Islet precursor cell (in vitro differentiated cells): Measurements from ENCODE around the gene HOXD4.
A peak's percentile ranks its signal among the peaks of the same experiment; 100 is the strongest.

Experiments
- DNase-seq: peaks from one replicate; pipeline ENCODE4 v3.0.0-alpha.2; 2018

HOXD4 gene

DNA sequence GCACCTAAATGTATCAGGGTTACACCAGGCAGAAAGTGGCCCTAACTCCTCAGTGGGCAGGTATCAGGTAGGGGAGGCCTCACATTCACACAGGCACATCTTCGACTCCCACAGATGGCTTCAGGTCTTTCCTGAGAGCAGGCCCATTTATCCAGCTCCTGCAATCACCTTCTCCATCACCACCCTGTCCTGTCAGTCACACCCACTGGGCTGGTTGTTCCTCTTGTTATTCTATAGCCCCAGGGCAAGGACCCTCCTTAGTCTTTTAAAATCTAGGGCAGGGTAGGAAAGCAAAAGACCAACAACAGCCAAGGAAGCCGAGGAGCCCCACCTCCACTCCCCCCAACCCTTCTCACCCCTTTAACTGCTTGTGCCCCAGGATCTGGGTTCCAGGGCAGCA lies 9.1 kb upstream of the HOXD4 start:
- no peak for DNase-seq

DNA sequence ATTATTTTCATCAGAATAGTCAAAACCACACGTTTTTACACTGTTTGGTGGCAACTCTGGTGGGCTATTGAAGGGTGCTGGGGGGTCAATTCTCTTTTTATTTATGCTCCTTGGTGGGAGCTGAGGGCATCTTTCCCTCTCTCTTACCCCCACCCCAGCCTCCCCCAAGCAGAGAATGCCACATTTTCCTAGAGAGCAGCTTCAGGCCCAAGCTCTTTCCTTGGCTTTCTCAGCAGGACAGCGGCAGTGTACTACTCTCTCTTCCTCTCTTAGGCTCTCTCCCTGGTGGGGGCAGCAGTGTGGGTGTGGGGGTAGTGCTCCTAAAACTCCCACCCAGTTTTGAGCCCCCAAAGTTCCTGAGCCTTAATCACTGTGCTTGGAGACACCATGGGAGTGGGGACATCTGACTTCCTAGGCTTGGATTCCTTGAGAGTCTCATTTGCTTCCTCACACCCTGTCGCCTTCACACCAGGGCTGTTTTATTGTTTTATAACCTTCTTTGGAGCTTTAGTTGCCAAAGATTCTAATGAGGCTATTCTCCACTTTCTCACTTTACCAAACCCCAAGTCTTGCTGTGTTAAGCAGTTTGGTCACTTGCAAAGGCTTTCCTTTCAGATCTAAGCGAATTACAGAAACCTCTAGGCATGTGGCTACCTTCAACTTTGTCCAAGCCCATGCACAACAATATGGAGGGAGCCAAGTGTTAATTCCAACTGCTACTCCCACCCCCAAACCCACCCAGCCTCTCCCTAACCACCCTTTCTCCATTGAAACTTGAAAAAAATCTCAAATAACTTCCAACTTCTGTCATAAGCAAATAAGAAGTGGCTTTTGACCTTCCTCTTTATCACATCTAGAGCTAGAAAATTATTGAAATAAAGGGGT lies 6.0 kb upstream of the HOXD4 start:
- DNase-seq: no peak

GRCh38 chr2:176146101-176146500 lies 5.2 kb upstream of the HOXD4 start:
- DNase-seq: no peak

- no peak for DNase-seq
Measured at GRCh38 chr2:176146645-176147044, 4.7 kb upstream of the HOXD4 start.

GRCh38 chr2:176147210-176147799 lies 4.0 kb upstream of the HOXD4 start:
- no peak for DNase-seq

- no peak for DNase-seq
Measured at GRCh38 chr2:176147800-176148496, 3.4 kb upstream of the HOXD4 start.

- DNase-seq: no peak
Measured at GRCh38 chr2:176148751-176149421, 2.5 kb upstream of the HOXD4 start.

GRCh38 chr2:176149481-176149938 lies 1.8 kb upstream of the HOXD4 start:
- DNase-seq: peak; percentile 57

GRCh38 chr2:176149939-176150583 lies 1.3 kb upstream of the HOXD4 start:
- DNase-seq: no peak

- DNase-seq: no peak
Measured at GRCh38 chr2:176150584-176151441, 537 bp upstream of the HOXD4 start.

- no peak for DNase-seq
Measured at GRCh38 chr2:176152350-176153181, 1.2 kb downstream of the HOXD4 start.

- DNase-seq: no peak
Measured at GRCh38 chr2:176154576-176155252, 3.4 kb downstream of the HOXD4 start.

DNA sequence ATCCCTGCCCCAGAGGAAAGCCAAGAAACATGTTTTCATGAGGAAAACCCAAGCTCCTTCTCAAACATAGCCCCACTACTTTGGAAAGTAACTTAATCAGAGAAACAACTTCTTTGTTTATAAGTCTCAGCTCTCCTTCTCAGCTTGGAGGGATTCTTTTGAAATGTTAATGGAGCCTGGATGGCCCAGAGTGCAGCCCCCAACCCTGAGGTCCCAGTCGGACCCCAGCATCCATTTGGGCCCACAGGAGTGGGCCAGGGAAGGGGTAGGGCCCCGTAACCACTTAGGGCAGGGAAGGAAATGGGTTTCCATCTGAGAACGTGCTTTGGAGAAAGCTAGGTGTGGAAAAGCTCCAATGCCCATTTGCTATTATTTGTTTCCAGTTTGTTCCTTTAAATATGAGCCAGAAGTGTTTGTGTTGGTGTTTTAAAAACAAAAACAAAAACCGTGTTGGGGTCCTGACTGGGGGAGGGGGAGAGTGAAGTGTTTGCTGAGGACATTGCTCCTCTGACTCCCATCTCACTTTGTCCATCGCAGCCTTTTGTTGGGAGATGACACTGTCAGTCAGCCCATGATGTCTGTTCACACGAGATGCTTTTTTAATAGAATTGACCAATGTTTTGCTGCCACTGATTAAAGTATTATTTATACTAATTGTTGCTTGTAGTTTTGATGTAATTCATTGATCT lies 4.2 kb downstream of the HOXD4 start:
- DNase-seq: no peak

GRCh38 chr2:176156301-176156806 lies 5.0 kb downstream of the HOXD4 start:
- DNase-seq: peak; percentile 37

DNA sequence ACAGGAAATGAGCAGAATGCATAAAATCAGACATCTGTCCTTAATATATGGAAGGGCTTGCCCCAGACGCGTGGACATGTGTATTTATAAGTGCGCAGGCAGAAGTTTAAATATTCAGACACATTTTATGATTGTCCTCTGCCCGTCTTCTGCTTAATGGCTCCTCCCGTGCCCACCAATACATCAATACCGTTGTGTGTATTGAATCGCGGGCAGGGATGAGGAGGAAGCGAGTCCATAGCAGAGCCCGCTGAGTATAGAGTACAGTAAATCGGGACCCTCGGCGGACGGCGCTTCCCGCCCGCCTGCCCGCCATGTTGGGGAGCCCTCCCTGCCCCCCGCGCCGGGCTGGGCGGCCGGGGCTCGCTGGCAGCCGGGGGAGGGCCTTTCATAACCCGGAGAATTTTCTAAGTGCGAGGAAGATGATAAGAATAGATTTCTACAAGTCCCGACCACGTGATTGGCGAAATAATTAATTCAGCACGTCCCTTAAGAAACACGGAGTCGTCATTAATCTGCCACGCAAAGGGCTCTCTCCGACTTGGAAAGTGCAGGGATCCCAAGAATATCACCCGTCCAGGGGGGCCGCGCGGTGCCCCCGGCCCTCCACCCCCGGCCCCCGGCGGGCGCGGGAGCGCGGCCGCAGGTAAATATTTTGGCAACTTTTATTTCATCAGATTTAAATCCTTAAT lies 5.6 kb downstream of the HOXD4 start, which contains the start of gene HOXD3:
Gene HOXD3 (plus strand): TSS at position 501 of the 692 bp plus-strand sequence. CDS start 11,808 bp downstream, outside the sequence.
- no peak for DNase-seq

DNA sequence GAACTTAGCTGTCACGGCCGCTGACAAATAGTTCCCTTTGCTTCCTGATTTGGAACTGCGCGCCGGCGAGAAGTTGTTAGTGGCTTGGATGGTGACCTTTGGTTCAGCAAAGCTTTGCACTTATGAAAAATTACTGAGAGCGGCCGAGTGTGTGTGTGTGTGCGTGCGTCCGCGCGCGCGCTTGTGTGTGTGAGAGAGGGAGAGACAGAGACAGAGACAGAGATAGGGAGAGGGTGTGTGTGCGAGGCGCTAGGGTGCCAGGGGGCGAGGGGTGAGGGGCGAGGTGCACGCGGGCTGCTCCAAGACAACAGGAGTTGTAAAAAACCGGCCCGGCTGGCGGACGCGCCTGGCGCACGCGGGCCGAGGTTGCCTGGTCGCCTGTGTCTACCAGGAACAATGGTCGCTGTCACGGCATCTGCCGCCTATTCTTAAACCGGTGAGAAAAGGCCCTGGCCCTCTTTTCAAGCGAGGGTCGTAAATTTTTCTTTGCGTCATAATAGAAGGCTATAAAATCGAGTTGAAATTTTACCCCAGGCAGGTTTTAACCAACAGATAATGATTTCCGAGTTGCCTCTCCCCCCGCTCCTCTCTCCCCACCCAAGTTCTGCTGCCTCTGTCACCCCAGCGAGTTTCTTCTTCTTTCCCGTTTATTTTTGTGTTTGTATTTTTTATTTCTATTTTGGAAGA lies 6.3 kb downstream of the HOXD4 start:
- DNase-seq: peak; percentile 72

GRCh38 chr2:176158186-176158591 lies 6.8 kb downstream of the HOXD4 start:
- peak; percentile 51 for DNase-seq
